Panc1 (cell line): ENCODE results near the gene PLPPR5. TPM values are rescaled to one million over a fixed set of nuclear protein-coding genes. Genes with fewer than 3 reads are reported as not detected.

Experiments
- ATAC-seq: fragments of 200-7000 bp; cut with Tn5 transposase; 2 replicates; pipeline ENCODE4 v1.9.1; 2020; ENCODE audit warnings: mild to moderate bottlenecking, moderate library complexity
- BruUV-seq: library from RNA; stranded (reverse); fragments of 400-500 nt; replicated peaks from 2 replicates; lab custom pipeline; 2021; lab: Mats Ljungman, UMichigan
- CTCF ChIA-PET: fragments of 300-600 bp; sonication (Branson Sonifier 250); formaldehyde crosslinking; loops from one replicate; lab custom pipeline; 2022; ENCODE audit warnings: antibody characterized with exemption; lab: Charles Lee
- POLR2A ChIA-PET: fragments of 300-600 bp; sonication (Branson Sonifier 250); formaldehyde crosslinking; loops from one replicate; lab custom pipeline; 2022; ENCODE audit warnings: antibody characterized with exemption; lab: Charles Lee
- DNase-seq: peaks from one replicate; pipeline ENCODE4 v3.0.0-alpha.2; 2010; ENCODE audit warnings: low read depth, low spot score
- H3K27ac ChIP-seq: 2 replicates; pipeline ENCODE4 v1.5.1; 2011; ENCODE audit warnings: mild to moderate bottlenecking, low read length, inconsistent platforms
- H3K27me3 ChIP-seq: fragments of 200-500 bp; sonication (Bioruptor generic); 2 replicates; pipeline ENCODE4 v1.6.0; 2014; ENCODE audit warnings: low read length, inconsistent platforms; ENCODE audit not compliant: control insufficient read depth, insufficient read depth
- H3K36me3 ChIP-seq: fragments of 200-500 bp; sonication (Bioruptor generic); 2 replicates; pipeline ENCODE4 v1.5.1; 2014; ENCODE audit warnings: inconsistent platforms, mild to moderate bottlenecking, low read length, moderate library complexity; ENCODE audit not compliant: control insufficient read depth, insufficient read depth
- H3K4me1 ChIP-seq: 2 replicates; pipeline ENCODE4 v1.5.1; 2011; ENCODE audit warnings: inconsistent platforms, mild to moderate bottlenecking, low read length, moderate library complexity; ENCODE audit not compliant: control insufficient read depth, insufficient read depth
- H3K4me3 ChIP-seq, 2 experiments: 2 replicates each; pipeline ENCODE4 v1.5.1; 2011 to 2012; ENCODE audit warnings: low read depth in 2 of 2, low read length in 2 of 2, mild to moderate bottlenecking in 2 of 2, inconsistent platforms in 1 of 2, moderate library complexity in 1 of 2
- H3K9me3 ChIP-seq: fragments of 200-500 bp; sonication (Bioruptor generic); 2 replicates; pipeline ENCODE4 v1.5.1; 2014; ENCODE audit warnings: low read depth, mild to moderate bottlenecking, inconsistent platforms, low read length, moderate library complexity; ENCODE audit not compliant: control insufficient read depth, insufficient read depth
- POLR2AphosphoS5 ChIP-seq: IDR thresholded peaks from 2 replicates; pipeline ENCODE4 v1.6.1; 2012; ENCODE audit warnings: mild to moderate bottlenecking, low read depth, low read length, moderate library complexity
- SIN3A ChIP-seq: IDR thresholded peaks from 2 replicates; pipeline ENCODE4 v1.6.1; 2012; ENCODE audit warnings: low read depth, mild to moderate bottlenecking, low read length, moderate library complexity, borderline replicate concordance; ENCODE audit not compliant: insufficient read depth
- TCF7L2 ChIP-seq: IDR thresholded peaks from 2 replicates; pipeline ENCODE4 v1.6.1; 2011; ENCODE audit warnings: mild to moderate bottlenecking, low read depth, low read length, inconsistent platforms
- in situ Hi-C: cut with HindIII; loops from 2 replicates; pipeline ENCODE4 v1.10.0; 2016; ENCODE audit warnings: low sequenced_read_pairs, low pct_unique_long_range_greater_than_20kb
- intact Hi-C: fragments of 100-400 bp; cut with micrococcal nuclease; formaldehyde crosslinking; loops from one replicate; pipeline ENCODE4 v1.10.0; 2022; ENCODE audit not compliant: unreplicated experiment
- total RNA-seq: library from RNA; stranded (reverse); gene quantifications from one replicate; pipeline ENCODE4 v1.2.1, GENCODE V29; 2021; ENCODE audit not compliant: unreplicated experiment
- TF ChIP-seq, protein P1 (sequence below): fragments of 450-650 bp; IDR thresholded peaks from 2 replicates; pipeline ENCODE4 v1.5.1; 2017; ENCODE audit warnings: mild to moderate bottlenecking
- TF ChIP-seq, protein P2 (sequence below), 2 experiments: IDR thresholded peaks; 2 replicates each; pipeline ENCODE4 v1.6.1; 2011 to 2012; ENCODE audit warnings: low read depth in 2 of 2, control low read depth in 1 of 2, low read length in 1 of 2, mild to moderate bottlenecking in 1 of 2, moderate library complexity in 1 of 2; ENCODE audit not compliant: insufficient read depth in 1 of 2

Gene PLPPR5
- total RNA-seq, 1 experiment from 2014 or later = not detected

DNA sequence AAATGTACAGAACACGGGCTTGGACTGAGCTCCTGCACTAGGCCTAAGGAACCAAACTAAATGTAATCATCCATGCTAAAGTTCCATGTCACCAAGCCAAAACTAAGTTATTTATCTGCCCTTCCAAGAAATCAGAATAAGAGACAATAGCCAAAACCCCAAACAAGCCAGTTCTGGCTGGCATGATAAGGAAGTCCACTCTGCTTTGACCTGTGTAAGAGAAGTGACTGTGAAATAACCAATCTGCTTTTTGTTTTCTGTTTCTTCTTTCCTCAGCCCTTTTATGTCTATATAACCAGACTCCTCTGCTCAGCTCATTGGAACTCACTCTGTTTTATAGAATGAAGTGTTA, 15.1 kb downstream of the PLPPR5 start:
- Histone ChIP-seq H3K9me3 (no peaks in the 10 kb centered on the region), H3K27me3 (no peaks in the 10 kb centered on the region), H3K4me1 (no peaks in the 10 kb centered on the region), H3K4me3 (no peak overlapping the region), H3K36me3 (no peaks in the 10 kb centered on the region), H3K27ac (no peak overlapping the region)
- in situ Hi-C loops (no loop called here), intact Hi-C loops (no loop called here)
- no peak for TF ChIP-seq TCF7L2
- TF ChIP-seq, protein P1, sequence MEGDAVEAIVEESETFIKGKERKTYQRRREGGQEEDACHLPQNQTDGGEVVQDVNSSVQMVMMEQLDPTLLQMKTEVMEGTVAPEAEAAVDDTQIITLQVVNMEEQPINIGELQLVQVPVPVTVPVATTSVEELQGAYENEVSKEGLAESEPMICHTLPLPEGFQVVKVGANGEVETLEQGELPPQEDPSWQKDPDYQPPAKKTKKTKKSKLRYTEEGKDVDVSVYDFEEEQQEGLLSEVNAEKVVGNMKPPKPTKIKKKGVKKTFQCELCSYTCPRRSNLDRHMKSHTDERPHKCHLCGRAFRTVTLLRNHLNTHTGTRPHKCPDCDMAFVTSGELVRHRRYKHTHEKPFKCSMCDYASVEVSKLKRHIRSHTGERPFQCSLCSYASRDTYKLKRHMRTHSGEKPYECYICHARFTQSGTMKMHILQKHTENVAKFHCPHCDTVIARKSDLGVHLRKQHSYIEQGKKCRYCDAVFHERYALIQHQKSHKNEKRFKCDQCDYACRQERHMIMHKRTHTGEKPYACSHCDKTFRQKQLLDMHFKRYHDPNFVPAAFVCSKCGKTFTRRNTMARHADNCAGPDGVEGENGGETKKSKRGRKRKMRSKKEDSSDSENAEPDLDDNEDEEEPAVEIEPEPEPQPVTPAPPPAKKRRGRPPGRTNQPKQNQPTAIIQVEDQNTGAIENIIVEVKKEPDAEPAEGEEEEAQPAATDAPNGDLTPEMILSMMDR = no peak
- no TSS peak for BruUV-seq
- POLR2A ChIA-PET = no interaction called here
- CTCF ChIA-PET = no interaction called here
- ATAC-seq = no peak
- no peak for DNase-seq

DNA sequence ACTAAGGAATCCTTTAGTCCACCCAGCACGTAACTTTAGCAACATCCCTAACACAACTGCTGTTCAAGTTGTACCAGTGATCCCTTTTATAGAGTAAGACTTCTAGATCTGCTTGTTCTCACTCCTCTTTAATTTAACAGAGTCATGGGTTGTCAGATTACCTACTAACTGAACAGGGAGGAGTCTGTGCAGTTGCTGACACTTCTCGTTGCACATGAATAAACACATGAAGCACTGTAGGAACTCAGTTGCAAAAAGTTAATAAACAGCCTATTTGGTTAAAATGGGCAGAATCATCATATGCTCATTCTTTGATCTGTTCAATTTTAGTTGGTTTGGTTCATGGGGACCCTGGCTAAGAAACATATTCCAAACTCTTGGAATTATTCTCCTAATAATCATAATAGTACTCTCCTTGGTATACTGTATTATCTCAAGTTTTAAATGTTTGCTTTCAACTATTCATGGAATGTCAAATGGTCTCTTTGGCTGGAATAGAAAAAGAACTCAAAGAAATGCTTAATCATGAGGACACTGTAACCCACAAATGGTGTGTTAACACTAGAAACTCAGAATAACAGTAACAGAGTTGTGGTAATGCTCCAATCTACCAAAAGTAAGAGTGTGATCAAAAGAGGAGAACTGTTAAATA, 15.6 kb downstream of the PLPPR5 start:
- no peak for ATAC-seq
- H3K4me3 ChIP-seq = no peak overlapping the region
- in situ Hi-C loops (no loop called here), intact Hi-C loops (no loop called here)
- ChIA-PET POLR2A (no interaction called here), CTCF (no interaction called here)
- no peak for TF ChIP-seq TCF7L2
- TF ChIP-seq SIN3A = no peak
- TF ChIP-seq, protein P2, sequence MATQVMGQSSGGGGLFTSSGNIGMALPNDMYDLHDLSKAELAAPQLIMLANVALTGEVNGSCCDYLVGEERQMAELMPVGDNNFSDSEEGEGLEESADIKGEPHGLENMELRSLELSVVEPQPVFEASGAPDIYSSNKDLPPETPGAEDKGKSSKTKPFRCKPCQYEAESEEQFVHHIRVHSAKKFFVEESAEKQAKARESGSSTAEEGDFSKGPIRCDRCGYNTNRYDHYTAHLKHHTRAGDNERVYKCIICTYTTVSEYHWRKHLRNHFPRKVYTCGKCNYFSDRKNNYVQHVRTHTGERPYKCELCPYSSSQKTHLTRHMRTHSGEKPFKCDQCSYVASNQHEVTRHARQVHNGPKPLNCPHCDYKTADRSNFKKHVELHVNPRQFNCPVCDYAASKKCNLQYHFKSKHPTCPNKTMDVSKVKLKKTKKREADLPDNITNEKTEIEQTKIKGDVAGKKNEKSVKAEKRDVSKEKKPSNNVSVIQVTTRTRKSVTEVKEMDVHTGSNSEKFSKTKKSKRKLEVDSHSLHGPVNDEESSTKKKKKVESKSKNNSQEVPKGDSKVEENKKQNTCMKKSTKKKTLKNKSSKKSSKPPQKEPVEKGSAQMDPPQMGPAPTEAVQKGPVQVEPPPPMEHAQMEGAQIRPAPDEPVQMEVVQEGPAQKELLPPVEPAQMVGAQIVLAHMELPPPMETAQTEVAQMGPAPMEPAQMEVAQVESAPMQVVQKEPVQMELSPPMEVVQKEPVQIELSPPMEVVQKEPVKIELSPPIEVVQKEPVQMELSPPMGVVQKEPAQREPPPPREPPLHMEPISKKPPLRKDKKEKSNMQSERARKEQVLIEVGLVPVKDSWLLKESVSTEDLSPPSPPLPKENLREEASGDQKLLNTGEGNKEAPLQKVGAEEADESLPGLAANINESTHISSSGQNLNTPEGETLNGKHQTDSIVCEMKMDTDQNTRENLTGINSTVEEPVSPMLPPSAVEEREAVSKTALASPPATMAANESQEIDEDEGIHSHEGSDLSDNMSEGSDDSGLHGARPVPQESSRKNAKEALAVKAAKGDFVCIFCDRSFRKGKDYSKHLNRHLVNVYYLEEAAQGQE (IDR thresholded peaks at IDR 0.05; ENCODE audit: insufficient read depth in 1 of 2, low read depth in 2 of 2, low read length in 1 of 2) = no peak
- TF ChIP-seq, protein P1 = no peak
- TF ChIP-seq POLR2AphosphoS5 = no peak
- no peak overlapping the region for H3K27ac ChIP-seq
- BruUV-seq = no TSS peak
- H3K4me1 ChIP-seq = no peaks in the 10 kb centered on the region
- no peak for DNase-seq
- H3K36me3 ChIP-seq = no peaks in the 10 kb centered on the region
- no peaks in the 10 kb centered on the region for H3K9me3 ChIP-seq
- H3K27me3 ChIP-seq = no peaks in the 10 kb centered on the region
